ENCODE measurements around the gene TLR8.

The TLR8 gene

GRCh38 chrX:12872741-12873140 lies 33.7 kb upstream of the TLR8 start:
- no peak for TF ChIP-seq CTCF (IDR thresholded peaks at IDR 0.05; ENCODE audit: low read depth, low read length)
- no peak overlapping the region for H3K4me3 ChIP-seq (replicated peaks in 1 of 2; ENCODE audit: low read depth in 2 of 2, low read length in 2 of 2)

GRCh38 chrX:12874581-12874980 lies 31.8 kb upstream of the TLR8 start:
- H3K4me3 ChIP-seq (replicated peaks in 1 of 2; ENCODE audit: low read depth in 2 of 2, low read length in 2 of 2): no peak overlapping the region
- TF ChIP-seq CTCF (IDR thresholded peaks at IDR 0.05; ENCODE audit: low read depth, low read length): no peak
- no peak for DNase-seq (ENCODE audit: low read depth in 2 of 2)

More at GRCh38 chrX:12872741-12873140, 33.7 kb upstream of the TLR8 start:
- DNase-seq (ENCODE audit: low read depth in 2 of 2): no peak

GRCh38 chrX:12877386-12877785 lies 29.0 kb upstream of the TLR8 start:
- no peak overlapping the region for H3K4me3 ChIP-seq (replicated peaks in 1 of 2; ENCODE audit: low read depth in 2 of 2, low read length in 2 of 2)
- no peak for TF ChIP-seq CTCF (IDR thresholded peaks at IDR 0.05; ENCODE audit: low read depth, low read length)
- no peak for DNase-seq (ENCODE audit: low read depth in 2 of 2)

- no peak for TF ChIP-seq CTCF (IDR thresholded peaks at IDR 0.05; ENCODE audit: low read depth, low read length)
- no peak for DNase-seq (ENCODE audit: low read depth in 2 of 2)
- no peak overlapping the region for H3K4me3 ChIP-seq (replicated peaks in 1 of 2; ENCODE audit: low read depth in 2 of 2, low read length in 2 of 2)
Observed at GRCh38 chrX:12878536-12878935, 27.9 kb upstream of the TLR8 start.

GRCh38 chrX:12881914-12882313 lies 24.5 kb upstream of the TLR8 start:
- no peak for TF ChIP-seq CTCF (IDR thresholded peaks at IDR 0.05; ENCODE audit: low read depth, low read length)
- H3K4me3 ChIP-seq (replicated peaks in 1 of 2; ENCODE audit: low read depth in 2 of 2, low read length in 2 of 2): no peak overlapping the region
- DNase-seq (ENCODE audit: low read depth in 2 of 2): no peak

- DNase-seq (ENCODE audit: low read depth in 2 of 2): no peak
- H3K4me3 ChIP-seq (replicated peaks in 1 of 2; ENCODE audit: low read depth in 2 of 2, low read length in 2 of 2): no peak overlapping the region
- TF ChIP-seq CTCF (IDR thresholded peaks at IDR 0.05; ENCODE audit: low read depth, low read length): no peak
Observed at GRCh38 chrX:12885508-12885907, 20.9 kb upstream of the TLR8 start.

GRCh38 chrX:12886545-12886944 lies 19.9 kb upstream of the TLR8 start:
- no peak for TF ChIP-seq CTCF (IDR thresholded peaks at IDR 0.05; ENCODE audit: low read depth, low read length)

More at GRCh38 chrX:12886545-12886944, 19.9 kb upstream of the TLR8 start:
- H3K4me3 ChIP-seq (replicated peaks in 1 of 2; ENCODE audit: low read depth in 2 of 2, low read length in 2 of 2): no peak overlapping the region
- no peak for DNase-seq (ENCODE audit: low read depth in 2 of 2)
